GM18508 (cell line): Measurements from ENCODE around the gene CARD11.

Experiments used
- ATAC-seq: cut with Tn5 transposase; IDR thresholded peaks from one replicate; pipeline ENCODE4 v1.9.1; 2021; ENCODE audit warnings: moderate number of reproducible peaks; ENCODE audit not compliant: insufficient read depth, unreplicated experiment

The CARD11 gene

GRCh38 chr7:2953099-2953498 lies 90.6 kb downstream of the CARD11 start:
- ATAC-seq, result no peak

GRCh38 chr7:2952316-2952715 lies 91.4 kb downstream of the CARD11 start:
- ATAC-seq, result no peak

- no peak for ATAC-seq
Observed at GRCh38 chr7:2950578-2950977, 93.1 kb downstream of the CARD11 start.

GRCh38 chr7:2948749-2949148 lies 94.9 kb downstream of the CARD11 start:
- ATAC-seq, result no peak

GRCh38 chr7:2947058-2947780 lies 96.4 kb downstream of the CARD11 start:
- no peak for ATAC-seq

- ATAC-seq, result no peak
Observed at GRCh38 chr7:2945171-2945570, 98.5 kb downstream of the CARD11 start.

GRCh38 chr7:2944739-2945138 lies 98.9 kb downstream of the CARD11 start:
- no peak for ATAC-seq

GRCh38 chr7:2943851-2944601 lies 99.6 kb downstream of the CARD11 start:
- no peak for ATAC-seq

GRCh38 chr7:2941216-2941859 lies 102.3 kb downstream of the CARD11 start:
- ATAC-seq, result no peak

DNA sequence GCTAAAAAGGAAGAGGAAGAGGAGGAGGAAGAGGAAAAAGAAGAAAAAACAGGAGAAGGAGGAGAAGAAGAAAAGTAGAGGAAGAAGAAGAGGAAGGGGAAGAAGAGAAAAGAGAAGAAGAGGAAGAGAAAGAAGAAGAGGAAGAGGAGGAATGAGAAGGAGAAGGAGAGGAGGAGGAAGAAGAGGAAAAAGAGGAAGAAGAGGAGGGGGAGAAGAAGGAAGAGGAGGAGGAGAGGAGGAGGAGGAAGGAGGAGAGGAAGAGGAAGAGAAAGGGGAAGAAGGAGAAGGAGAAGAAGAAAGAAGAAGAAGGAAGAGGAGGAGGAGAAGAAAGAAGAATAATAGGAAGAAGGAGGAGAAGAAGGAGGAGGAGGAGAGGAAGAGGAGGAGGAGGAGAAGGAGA lies 103.2 kb downstream of the CARD11 start:
- ATAC-seq, result no peak

DNA sequence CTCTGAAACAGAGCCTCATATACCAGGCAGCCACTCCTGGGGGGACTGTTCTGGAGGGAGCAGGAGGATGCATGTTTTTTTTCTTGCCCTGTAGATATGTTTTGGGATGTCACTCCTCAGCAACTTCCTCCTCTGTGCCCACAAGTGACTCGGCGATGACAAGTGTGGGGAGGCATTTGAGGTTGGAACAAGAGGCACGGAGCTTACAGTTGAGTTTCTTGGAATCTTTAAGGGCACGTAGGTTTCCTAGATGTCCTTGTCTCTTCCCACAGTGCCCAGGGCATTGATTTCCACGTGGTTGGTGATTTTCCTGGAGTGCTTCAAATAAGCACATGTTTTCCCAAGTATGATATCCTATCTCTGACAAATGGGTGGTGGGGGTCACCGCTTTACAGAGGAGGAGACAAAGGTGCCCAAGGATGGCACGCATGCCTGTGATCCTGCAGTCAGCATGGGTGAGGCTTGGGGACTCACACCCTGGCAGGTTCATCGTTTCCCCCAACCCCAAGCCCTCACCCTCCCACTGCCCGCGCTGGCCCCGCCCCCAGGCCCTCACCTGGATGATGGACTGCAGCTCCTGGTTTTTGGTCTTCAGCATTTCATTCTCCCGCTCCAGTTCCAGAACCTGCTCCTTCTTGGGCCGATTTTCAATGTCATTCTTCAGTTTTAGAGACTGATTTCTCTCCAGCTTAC lies 104.3 kb downstream of the CARD11 start:
- ATAC-seq, result no peak

- no peak for ATAC-seq
Observed at GRCh38 chr7:2938514-2939192, 105.0 kb downstream of the CARD11 start.

DNA sequence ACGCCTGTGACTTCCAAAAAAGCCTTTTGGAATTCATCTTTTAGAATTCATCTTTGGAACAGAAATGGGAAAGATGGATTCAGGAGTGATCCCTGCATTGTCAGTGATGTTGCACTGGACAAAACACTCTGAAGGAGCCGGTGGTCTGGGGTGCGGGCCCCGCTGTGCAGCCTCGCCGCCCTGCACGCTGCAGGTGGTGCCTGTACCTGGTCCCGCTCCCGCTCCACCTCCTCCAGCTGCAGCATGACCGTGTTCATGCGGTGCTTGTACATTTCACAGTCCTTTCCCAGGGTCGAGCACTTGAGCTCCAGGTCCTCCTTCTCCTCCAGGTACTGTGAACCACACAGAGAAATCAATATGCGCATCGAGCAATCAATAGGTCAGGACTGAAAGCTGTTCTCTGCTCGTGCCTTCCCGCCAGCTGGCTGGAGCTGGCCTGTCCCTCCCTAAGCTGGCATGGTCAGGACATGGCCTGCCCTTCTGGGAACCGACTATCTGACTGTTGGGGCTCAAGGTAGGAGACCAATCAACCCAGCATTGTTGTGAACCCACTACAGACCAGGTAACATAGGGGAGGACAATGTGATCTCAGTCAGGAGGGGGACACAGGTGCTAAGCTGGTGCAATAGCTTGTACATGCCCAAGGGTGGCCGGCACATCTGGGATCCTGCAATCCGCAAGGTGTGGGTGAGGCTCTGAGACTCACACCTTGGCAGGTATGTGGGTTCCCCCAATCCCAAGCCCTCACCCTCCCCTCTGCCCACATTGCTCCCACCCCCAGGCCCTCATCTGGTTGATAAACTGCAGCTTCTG lies 105.8 kb downstream of the CARD11 start:
- no peak for ATAC-seq

DNA sequence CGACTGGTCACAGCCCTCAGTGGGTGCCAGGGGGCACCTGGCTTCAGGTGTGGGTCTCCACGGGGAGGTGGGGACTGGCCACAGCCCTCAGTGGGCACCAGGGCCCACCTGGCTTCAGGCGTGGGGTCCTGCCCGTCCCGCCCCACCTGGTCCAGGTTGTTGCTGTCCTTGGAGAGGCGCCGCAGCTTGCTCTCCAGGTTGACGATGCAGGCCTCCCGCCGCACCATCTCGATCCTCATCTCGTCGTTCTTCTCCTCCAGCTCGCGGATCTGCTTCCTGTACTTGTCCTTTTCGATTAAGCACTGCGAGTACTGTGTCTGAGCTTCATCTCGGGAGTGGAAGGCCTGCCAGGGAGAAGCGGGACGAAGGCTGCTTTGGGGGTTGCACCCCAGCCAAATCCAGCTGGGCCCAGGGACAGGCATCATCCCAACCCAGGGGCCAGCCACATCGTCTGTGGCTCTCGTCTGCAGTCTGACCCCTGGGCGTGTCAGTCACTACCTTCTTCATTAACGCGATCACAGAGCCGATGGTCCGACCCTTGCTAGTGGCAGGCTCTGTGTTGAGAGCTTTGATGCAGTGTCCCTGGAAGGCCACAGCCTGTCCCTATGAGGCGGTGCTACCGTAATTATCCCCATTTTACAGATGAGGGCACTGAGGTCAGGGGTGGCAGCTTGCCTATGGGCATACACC lies 106.6 kb downstream of the CARD11 start:
- no peak for ATAC-seq

DNA sequence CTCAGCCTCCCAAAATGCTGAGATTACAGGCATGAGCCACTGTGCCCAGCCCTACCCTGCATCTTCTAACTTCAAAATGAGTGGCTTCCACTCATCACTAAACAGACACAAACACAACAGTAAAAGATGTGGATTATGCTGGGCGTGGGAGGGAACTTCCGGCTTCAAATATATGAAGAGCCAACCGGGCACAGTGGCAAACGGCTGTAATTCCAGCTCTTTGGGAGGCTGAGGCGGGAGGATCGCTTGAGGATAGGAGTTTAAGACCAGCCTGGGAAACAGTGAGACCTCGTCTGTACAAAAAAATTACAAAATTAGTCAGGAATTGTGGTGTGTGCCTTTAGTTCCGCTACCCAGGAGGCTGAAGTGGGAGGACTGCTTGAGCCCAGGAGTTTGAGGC lies 107.4 kb downstream of the CARD11 start:
- ATAC-seq, result no peak

DNA sequence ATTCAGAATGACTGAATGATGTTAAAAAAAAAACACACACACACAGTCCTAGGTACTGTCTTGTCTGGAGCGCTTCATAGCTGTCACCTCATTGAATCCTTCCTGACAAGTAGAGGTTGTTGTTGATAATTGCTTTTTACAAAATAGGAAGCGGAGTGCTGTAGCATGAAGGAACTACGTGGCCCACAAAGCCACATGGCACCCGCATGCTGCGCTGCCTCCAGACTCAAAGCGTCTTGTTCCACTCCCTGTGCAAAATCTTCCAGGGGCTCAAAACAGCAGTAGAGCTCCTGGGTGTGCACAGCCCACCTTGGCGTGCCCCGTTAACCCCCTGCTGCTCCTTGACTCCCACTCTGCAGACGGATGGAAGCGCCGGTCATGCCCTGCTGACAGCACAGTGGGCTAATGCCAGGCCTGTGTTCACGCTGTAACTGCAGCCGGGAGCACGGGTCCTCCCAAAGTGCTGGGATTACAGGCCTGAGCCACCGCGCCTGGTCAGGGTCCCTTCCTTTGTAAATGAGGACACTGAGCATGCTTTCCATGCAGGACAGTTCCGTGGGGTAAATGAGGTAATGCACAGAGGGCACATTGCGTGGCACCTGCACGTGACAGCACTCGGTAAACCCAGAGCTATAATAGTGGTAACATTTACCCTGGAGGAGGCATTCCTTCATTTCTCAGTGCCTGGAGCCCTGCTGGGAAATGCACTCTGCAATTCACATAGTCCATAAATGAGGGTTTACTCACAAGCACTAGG lies 108.5 kb downstream of the CARD11 start:
- ATAC-seq, result no peak

DNA sequence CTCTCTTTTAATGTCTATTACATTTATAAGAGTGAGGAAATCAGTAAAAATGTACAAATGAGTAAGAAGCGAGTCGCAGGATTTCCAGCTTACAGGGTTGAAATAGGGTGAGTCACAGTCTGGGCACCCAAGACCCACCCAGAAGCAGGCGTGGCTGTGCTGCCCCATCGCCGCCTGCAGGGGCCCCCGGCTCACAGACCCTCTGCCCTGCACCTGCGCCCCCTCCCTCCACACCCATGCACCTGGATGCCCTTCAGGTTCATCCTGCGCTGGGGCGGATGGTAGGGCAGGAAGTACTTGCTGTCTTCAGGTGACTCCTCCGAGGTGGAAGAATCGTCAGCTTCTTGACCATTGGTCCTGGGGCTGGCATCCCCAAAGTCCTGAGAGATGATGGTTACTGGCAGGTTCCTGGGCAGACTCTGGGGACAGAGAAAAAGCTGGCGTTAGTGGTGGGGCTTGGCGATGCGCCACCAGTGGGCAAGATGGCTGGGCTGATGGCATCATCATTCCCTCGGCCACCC lies 109.4 kb downstream of the CARD11 start:
- no peak for ATAC-seq
